GM19463 (cell line): ENCODE measurements around the gene ATCAY.

Experiments
- ATAC-seq: cut with Tn5 transposase; IDR thresholded peaks from one replicate; pipeline ENCODE4 v1.9.1; 2021; ENCODE audit warnings: mild to moderate bottlenecking, moderate library complexity; ENCODE audit not compliant: unreplicated experiment

Gene ATCAY

DNA sequence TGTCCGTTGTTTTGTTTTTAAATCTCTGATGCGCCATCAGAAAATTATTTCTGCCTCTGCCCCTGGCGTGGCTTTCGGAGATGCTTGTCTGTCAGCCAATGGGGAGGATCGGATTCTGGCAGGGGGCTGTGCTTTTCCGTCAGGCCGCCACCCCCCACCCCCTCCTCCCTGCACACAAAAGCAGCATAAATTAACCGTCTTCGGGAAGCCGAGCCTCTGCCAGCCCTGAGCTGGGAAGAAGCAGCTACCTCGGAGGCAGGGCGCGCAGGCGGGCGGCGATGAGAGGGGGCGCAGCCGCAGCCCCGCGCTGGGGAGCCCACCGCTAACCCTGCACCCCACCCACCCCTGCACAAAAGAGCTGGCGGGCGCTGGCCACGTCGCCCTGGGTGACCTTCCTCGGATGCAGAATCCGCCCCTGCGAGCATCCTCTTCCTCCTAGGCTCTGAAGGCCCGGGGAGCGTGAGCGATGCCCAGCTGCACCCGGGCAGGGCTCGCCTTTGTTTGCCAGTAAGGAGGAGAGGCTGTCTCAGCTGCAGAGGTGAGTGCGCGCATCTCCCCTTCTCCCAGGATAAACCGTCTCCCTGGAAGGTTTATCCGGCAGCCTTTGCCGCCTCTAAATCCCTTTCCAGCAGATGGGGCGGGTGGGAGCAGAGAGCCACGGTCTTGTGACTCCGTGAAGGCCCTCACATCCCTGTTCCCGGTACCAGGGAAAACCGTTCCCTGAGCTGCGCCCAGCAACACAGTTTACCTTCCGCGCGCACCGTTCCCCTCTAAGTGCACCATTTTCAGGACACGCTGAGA is at the start of gene ATCAY:
TSS of gene ATCAY (plus strand) at position 215 of the 801 bp plus-strand sequence. CDS start 5,083 bp downstream, outside the sequence.
- no peak for ATAC-seq

- ATAC-seq = no peak
These were observed 48.9 kb upstream of the ATCAY start for GRCh38 chr19:3831601-3832000.

DNA sequence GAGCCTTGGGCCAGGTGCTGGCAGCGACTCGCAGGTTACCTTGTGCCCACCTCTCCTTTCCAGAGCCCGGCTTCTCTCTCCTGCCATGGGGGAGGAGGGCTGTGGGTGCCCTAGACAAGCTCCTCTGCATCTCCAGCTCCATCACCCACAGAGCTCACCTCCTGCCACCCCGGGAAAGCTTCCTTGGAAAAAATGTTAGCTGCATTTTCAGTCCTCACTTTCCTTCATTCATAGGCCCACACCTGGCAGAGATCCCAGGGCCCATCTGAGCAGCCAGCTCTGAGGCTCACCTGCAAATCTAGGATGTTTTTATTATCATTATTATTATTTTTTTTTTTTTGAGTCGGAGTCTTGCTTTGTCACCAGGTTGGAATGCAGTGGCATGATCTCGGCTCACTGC is 48.5 kb upstream of the ATCAY start:
- no peak for ATAC-seq

DNA sequence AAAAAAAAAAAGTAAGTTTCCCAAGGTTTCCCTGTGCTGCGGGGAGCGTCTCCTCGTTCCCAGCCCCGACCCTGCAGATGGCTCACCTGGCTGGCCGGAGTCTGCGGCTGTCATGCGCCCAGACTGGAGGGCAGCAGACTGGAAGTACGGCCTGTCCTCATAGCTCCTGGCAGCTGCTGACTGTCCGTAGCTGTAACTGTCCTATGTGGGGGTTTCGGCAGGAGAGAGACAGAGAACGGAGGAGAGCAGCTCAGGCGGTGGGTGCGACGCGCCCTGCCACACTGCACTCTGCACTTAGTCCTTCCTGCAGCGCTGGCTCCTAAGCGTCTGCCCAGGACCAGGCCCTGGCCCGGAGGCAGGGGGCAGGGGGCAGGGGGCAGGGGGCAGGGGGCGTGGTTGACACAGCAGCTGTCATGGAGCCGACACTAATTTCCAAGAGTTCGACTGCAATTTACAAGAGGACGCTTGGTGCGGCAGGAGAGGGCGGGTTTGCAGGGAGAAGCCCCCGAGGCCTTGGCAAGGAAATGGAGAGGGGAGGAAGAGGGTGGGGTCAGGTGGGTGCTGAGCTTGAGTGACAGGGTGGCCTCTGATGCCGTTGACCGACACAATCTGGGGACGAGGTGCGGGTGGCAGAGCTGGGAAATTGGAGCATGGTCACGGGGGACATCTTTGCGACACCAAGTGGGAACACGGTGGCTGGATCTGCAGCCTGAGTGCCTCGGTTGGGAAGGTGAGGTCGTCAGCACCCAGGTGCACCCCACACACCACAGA is 46.7 kb upstream of the ATCAY start:
- no peak for ATAC-seq

- no peak for ATAC-seq
These were observed 46.0 kb upstream of the ATCAY start for GRCh38 chr19:3834349-3835054.

DNA sequence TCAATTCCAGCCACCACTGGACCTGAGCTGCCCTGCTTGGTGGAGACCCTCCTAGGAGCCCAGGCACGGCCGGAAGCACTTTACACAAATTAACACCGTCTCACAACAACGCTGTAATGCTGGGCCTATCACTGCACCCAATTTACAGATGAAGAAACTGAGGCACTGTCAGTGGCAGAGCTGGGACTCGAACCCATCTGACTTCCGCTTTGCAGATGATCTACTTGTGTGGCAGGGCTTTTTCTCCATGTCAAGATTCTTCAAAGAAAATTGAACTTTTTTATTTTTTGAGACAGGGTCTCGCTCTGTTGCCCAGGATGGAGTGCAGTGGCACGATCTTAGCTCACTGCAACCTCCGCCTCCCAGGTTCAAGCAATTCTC is 45.4 kb upstream of the ATCAY start:
- no peak for ATAC-seq

DNA sequence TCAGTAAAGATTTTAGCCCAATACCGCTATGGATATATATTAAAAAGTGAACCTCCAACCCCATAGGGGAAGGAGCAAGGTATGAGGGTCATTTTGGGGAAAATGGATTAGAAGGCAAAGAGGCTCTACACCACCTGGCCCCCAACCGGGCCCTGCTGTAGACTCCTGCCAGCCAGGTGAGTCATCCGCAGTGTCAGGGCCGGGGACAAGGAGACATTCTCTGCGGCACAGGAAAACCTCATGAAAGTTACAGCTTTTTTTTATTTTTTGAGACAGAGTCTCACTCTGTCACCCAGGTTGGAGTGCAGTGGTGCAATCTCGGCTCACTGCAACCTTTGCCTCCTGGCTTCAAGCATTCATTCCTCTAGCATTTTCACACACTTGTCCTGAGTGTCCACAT is 43.6 kb upstream of the ATCAY start:
- no peak for ATAC-seq

- ATAC-seq = no peak
These were observed 43.2 kb upstream of the ATCAY start for GRCh38 chr19:3837332-3837731.

DNA sequence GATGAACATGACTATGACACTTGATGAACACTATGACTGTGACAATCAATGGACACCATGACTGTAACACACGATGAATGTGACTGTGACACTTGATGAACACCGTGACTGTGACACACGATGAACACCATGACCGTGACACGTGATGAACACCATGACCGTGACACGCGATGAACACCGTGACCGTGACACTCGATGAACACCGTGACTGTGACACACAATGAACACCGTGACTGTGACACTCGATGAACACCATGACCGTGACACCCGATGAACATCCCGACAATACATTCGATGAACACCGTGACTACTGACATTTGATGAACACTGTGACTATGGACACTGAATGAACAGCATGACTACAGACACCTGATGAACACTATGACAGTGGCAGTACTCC is 42.6 kb upstream of the ATCAY start:
- ATAC-seq = no peak

- no peak for ATAC-seq
These were observed 41.8 kb upstream of the ATCAY start for GRCh38 chr19:3838661-3839060.

GRCh38 chr19:3839941-3840340 is 40.5 kb upstream of the ATCAY start:
- ATAC-seq = no peak

DNA sequence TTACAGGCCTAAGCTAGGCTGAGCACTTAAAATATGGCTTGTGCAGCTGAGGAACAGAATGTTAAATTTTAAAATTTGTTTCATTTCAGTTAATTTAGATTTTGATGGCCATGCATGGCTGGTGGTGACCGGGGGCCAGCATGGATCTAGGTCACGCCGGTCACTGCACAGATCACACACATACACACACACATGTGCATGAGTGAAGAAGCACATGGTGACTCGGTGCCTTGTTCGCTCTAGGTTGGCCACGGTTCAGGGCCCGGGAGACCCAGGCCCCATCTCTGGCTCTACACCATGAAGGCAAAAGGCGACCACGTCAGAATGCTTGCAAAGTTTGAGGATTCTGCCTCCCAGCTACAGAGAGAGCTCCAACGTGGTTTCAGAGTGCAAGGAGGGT is 39.7 kb upstream of the ATCAY start:
- ATAC-seq = no peak

DNA sequence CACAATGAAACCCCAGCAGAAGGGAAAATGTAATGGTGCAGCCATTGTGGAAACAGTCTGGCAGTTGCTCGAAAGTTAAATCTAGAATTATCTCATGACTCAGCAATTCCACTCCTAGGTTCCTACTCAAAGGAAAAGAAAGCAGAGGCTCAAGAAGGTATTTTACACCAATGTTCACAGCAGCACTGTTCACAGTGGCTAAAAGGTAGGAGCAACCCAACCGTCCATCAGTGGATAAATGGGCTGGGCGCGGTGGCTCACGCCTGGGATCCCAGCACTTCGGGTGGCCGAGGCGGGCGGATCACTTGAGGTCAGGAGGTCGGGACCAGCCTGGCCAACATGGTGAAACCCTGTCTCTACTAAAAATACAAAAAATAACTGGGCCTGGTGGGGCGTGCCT is 37.5 kb upstream of the ATCAY start:
- ATAC-seq = no peak

- ATAC-seq = no peak
These were observed 35.9 kb upstream of the ATCAY start for GRCh38 chr19:3844596-3844995.

- no peak for ATAC-seq
These were observed 31.4 kb upstream of the ATCAY start for GRCh38 chr19:3849092-3849491.

GRCh38 chr19:3849787-3850186 is 30.7 kb upstream of the ATCAY start:
- ATAC-seq = no peak

DNA sequence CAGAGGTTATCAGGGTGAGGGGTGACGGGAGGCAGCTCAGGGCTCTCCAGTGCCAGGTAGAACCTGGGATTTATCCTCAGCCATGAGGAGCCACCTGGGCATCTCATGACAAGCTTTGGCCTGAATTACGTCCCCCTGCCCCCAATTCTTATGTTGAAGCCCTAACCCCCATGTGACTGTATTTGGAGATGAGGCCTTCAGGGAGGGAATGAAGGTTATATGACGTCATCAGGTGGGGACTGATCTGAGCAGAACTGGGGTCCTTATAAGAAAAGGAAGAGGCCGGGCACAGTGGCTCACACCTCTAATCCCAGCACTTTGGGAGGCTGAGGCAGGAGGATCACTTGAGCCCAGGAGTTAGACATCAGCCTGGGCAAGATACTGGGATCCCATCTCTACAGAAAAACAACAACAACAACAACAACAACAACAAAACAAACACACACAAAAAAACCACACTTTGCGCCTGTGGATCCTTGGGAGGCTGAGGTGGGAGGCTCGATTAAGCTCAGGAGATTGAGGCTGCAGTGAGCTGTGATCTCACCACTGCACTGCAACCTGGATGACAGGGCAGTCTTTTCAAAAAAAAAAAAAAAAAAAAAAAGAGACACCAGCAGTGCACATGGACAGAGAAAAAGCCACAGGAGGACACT is 30.0 kb upstream of the ATCAY start:
- no peak for ATAC-seq

- ATAC-seq = no peak
These were observed 29.0 kb upstream of the ATCAY start for GRCh38 chr19:3851254-3852176.

GRCh38 chr19:3852177-3852511 is 28.3 kb upstream of the ATCAY start:
- ATAC-seq = no peak

DNA sequence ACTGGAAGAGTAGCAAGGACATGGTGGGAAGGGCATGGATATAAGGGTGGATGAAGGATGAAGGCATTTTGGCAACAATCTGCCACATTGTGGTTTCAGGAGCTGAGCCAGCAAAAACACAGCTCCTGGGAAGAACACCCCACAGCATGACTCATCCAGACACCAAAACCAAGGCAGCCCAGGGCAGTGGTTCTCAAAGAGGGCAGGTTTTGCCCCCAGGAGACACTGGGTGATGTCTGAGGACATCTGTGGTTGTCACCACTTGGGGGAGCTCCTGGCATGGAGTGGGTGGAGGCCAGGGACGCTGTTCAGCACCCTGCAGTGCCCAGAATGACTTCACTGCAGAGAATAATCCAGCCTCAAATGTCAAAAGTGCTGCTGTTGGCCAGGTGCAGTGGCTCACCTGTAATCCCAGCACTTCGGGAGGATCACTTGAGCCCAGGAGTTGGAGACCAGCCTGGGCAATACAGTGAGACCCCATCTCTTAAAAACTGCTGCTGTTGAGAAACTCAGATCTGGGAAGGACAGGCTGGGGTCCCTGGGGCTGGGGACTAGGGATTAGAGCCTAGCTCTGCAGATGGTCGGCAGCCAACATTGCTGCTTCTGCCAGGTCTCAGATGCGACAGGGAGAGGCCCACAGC is 27.8 kb upstream of the ATCAY start:
- no peak for ATAC-seq
